ENCODE measurements around the gene ELN.

ELN gene

GRCh38 chr7:74020390-74020789 is 7.6 kb upstream of the ELN start:
- no peak for TF ChIP-seq CTCF (IDR thresholded peaks at IDR 0.05; ENCODE audit: low read depth, low read length)
- in situ Hi-C loops (cut with HindIII; ENCODE audit: low sequenced_read_pairs), result no loop called here
- no peak overlapping the region for H3K4me3 ChIP-seq (ENCODE audit: low read depth, low read length)
- DNase-seq (ENCODE audit: low read depth, low spot score), result no peak

GRCh38 chr7:74021546-74022320 is 6.2 kb upstream of the ELN start:
- DNase-seq (ENCODE audit: low read depth, low spot score), result no peak
- H3K4me3 ChIP-seq (ENCODE audit: low read depth, low read length), result no peak overlapping the region
- no peak for TF ChIP-seq CTCF (IDR thresholded peaks at IDR 0.05; ENCODE audit: low read depth, low read length)
- in situ Hi-C loops (cut with HindIII; ENCODE audit: low sequenced_read_pairs), result no loop called here

- DNase-seq (ENCODE audit: low read depth, low spot score), result no peak
- H3K4me3 ChIP-seq (ENCODE audit: low read depth, low read length), result no peak overlapping the region
- no peak for TF ChIP-seq CTCF (IDR thresholded peaks at IDR 0.05; ENCODE audit: low read depth, low read length)
- in situ Hi-C loops (cut with HindIII; ENCODE audit: low sequenced_read_pairs), result no loop called here
These were observed 5.5 kb upstream of the ELN start for GRCh38 chr7:74022507-74022906.

- DNase-seq (ENCODE audit: low read depth, low spot score), result peak; percentile 52
- no peak overlapping the region for H3K4me3 ChIP-seq (ENCODE audit: low read depth, low read length)
- TF ChIP-seq CTCF (IDR thresholded peaks at IDR 0.05; ENCODE audit: low read depth, low read length), result peak; percentile 16
- in situ Hi-C loops (cut with HindIII; ENCODE audit: low sequenced_read_pairs), result no loop called here
These were observed 4.9 kb upstream of the ELN start for GRCh38 chr7:74023092-74023536.

- no peak for TF ChIP-seq CTCF (IDR thresholded peaks at IDR 0.05; ENCODE audit: low read depth, low read length)
- in situ Hi-C loops (cut with HindIII; ENCODE audit: low sequenced_read_pairs), result no loop called here
- no peak overlapping the region for H3K4me3 ChIP-seq (ENCODE audit: low read depth, low read length)
- DNase-seq (ENCODE audit: low read depth, low spot score), result no peak
These were observed 4.2 kb upstream of the ELN start for GRCh38 chr7:74023786-74024185.

GRCh38 chr7:74025146-74025545 is 2.8 kb upstream of the ELN start:
- no peak for TF ChIP-seq CTCF (IDR thresholded peaks at IDR 0.05; ENCODE audit: low read depth, low read length)
- in situ Hi-C loops (cut with HindIII; ENCODE audit: low sequenced_read_pairs), result no loop called here
- no peak for DNase-seq (ENCODE audit: low read depth, low spot score)
- H3K4me3 ChIP-seq (ENCODE audit: low read depth, low read length), result no peak overlapping the region

Data from astrocyte of the spinal cord (primary cell).